ENCODE measurements around the gene CHST15. TPM values are rescaled to one million over a fixed set of nuclear protein-coding genes. Genes with fewer than 3 reads are reported as not detected.

The CHST15 gene
- total and polyA plus RNA-seq, 2 of the 13 experiments (the other 11 are each of a cell fraction or from before 2014, with no cell fraction given): 1.4 to 94.7 TPM

GRCh38 chr10:124037784-124038183 lies 55.6 kb downstream of the CHST15 start:
- H3K27me3 ChIP-seq (ENCODE audit: control insufficient read depth in 1 of 2, insufficient read depth in 2 of 2, low read length in 2 of 2): no peaks in the 10 kb centered on the region
- POLR2A ChIA-PET: no interaction called here
- no peak overlapping the region for H3K4me2 ChIP-seq (ENCODE audit: low read depth, low read length)
- no peaks in the 10 kb centered on the region for H3K79me2 ChIP-seq (ENCODE audit: insufficient read depth, low read length)
- peaks cover 77% of the 10 kb centered on the region for H3K4me1 ChIP-seq (ENCODE audit: insufficient read depth, low read length)
- no peak overlapping the region for H2AFZ ChIP-seq (ENCODE audit: low read length)
- intact Hi-C loops (cut with micrococcal nuclease; ENCODE audit: unreplicated experiment): loop anchor here (2.0 kb wide), 1 partner anchor 55 kb away; the partner anchor contains the start of gene CHST15
- peaks cover 38 to 70% of the 10 kb centered on the region in 2 experiments for H3K36me3 ChIP-seq (replicated peaks in 1 of 2; ENCODE audit: control insufficient read depth in 1 of 2, insufficient read depth in 2 of 2, low read length in 2 of 2)
- no peak for TF ChIP-seq EZH2 (conservative IDR thresholded peaks at IDR 0.05; ENCODE audit: low read depth, low read length)
- TF ChIP-seq ELF3 (CRISPR knock-in tag; IDR thresholded peaks at IDR 0.05): no peak
- TF ChIP-seq KLF15 (CRISPR knock-in tag; IDR thresholded peaks at IDR 0.05; ENCODE audit: borderline replicate concordance): no peak
- TF ChIP-seq ISL2 (CRISPR knock-in tag; IDR thresholded peaks at IDR 0.05): no peak
- TF ChIP-seq AHR (CRISPR knock-in tag; IDR thresholded peaks at IDR 0.05): no peak
- TF ChIP-seq PCBP1 (IDR thresholded peaks at IDR 0.05; ENCODE audit: borderline replicate concordance, low read depth, low read length): no peak
- TF ChIP-seq PAF1 (CRISPR knock-in tag; IDR thresholded peaks at IDR 0.05): no peak
- H3K27ac ChIP-seq (ENCODE audit: extremely low read length, insufficient read depth, low read length): no peak overlapping the region
- in situ Hi-C loops (cut with HindIII; ENCODE audit: extremely low pct_ligation_motif_present, low pct_unique_long_range_greater_than_20kb): no loop called here
- 88% methylated on average over 8 of the region's 8 CpGs for WGBS (ENCODE audit: low lambda C conversion rate)
- H3K9me3 ChIP-seq (ENCODE audit: low read length): no peaks in the 10 kb centered on the region
- ATAC-seq (no peak), DNase-seq (ENCODE audit: low spot score) (no peak), FAIRE-seq (no peak)
- no peaks in the 10 kb centered on the region for H4K20me1 ChIP-seq (ENCODE audit: insufficient read depth, low read length)
- no TSS peak for BruUV-seq (replicated peaks)
- no peak overlapping the region for H3K9ac ChIP-seq (ENCODE audit: insufficient read depth, low read depth, low read length)
- no peak overlapping the region for H3K4me3 ChIP-seq (replicated peaks in 1 of 3; ENCODE audit: insufficient read depth in 1 of 3, low read depth in 2 of 3, low read length in 3 of 3)
- CTCF ChIA-PET (ENCODE audit: low intra/inter-chr PET ratio, low total read pairs): no interaction called here

DNA sequence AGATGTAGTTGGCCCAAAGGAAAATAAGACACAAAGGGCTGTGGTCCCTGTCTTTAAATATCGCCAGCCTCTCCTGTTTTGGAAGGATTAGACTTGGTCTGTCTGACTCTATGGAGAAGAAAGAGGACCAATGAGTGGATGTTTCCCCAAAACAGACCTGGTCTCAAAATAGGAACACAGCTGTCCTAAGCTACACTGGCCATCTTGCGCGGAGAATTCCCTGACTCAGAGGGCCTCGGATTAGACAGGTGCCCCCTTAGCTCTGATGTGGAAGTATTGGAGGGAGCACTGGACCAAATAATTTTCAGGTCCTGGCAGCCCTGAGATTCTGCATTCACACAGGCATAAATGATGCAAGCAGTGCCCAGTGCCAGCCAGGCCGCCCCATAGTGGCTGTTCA lies 56.1 kb downstream of the CHST15 start:
- intact Hi-C loops (cut with micrococcal nuclease; ENCODE audit: unreplicated experiment): loop anchor here (2.0 kb wide), 1 partner anchor 56 kb away; the partner anchor contains the start of gene CHST15
- peaks cover 35 to 70% of the 10 kb centered on the region in 2 experiments for H3K36me3 ChIP-seq (replicated peaks in 1 of 2; ENCODE audit: control insufficient read depth in 1 of 2, insufficient read depth in 2 of 2, low read length in 2 of 2)
- no peaks in the 10 kb centered on the region for H4K20me1 ChIP-seq (ENCODE audit: insufficient read depth, low read length)
- DNase-seq (ENCODE audit: low spot score) (no peak), ATAC-seq (no peak), FAIRE-seq (no peak)
- in situ Hi-C loops (cut with HindIII; ENCODE audit: extremely low pct_ligation_motif_present, low pct_unique_long_range_greater_than_20kb): no loop called here
- H3K27ac ChIP-seq (ENCODE audit: extremely low read length, insufficient read depth, low read length): no peak overlapping the region
- WGBS (ENCODE audit: low lambda C conversion rate): 96% methylated on average over 5 of the region's 5 CpGs
- no peaks in the 10 kb centered on the region for H3K79me2 ChIP-seq (ENCODE audit: insufficient read depth, low read length)
- H3K9me3 ChIP-seq (ENCODE audit: low read length): no peaks in the 10 kb centered on the region
- ChIA-PET POLR2A (no interaction called here), CTCF (ENCODE audit: low intra/inter-chr PET ratio, low total read pairs) (no interaction called here)
- no peak overlapping the region for H3K4me2 ChIP-seq (ENCODE audit: low read depth, low read length)
- H3K4me3 ChIP-seq (replicated peaks in 1 of 3; ENCODE audit: insufficient read depth in 1 of 3, low read depth in 2 of 3, low read length in 3 of 3): no peak overlapping the region
- no peaks in the 10 kb centered on the region for H3K27me3 ChIP-seq (ENCODE audit: control insufficient read depth in 1 of 2, insufficient read depth in 2 of 2, low read length in 2 of 2)
- H2AFZ ChIP-seq (ENCODE audit: low read length): no peak overlapping the region
- H3K9ac ChIP-seq (ENCODE audit: insufficient read depth, low read depth, low read length): no peak overlapping the region
- TF ChIP-seq RNF2 (conservative IDR thresholded peaks at IDR 0.05; ENCODE audit: low read depth) (no peak), GABPB1 (CRISPR knock-in tag; IDR thresholded peaks at IDR 0.05) (no peak), MYNN (CRISPR knock-in tag; IDR thresholded peaks at IDR 0.05; ENCODE audit: low read depth) (no peak), ZNF629 (CRISPR knock-in tag; conservative IDR thresholded peaks at IDR 0.05) (no peak), JUN (CRISPR knock-in tag; IDR thresholded peaks at IDR 0.05) (no peak)
- H3K4me1 ChIP-seq (ENCODE audit: insufficient read depth, low read length): peaks cover 72% of the 10 kb centered on the region
- no TSS peak for BruUV-seq (replicated peaks)

All from HepG2 (cell line).